ENCODE data around the gene ZNF132.
"Not testable (repeated sequence)": the region's sequence is repeated elsewhere in the genome, so short reads cannot be mapped to it uniquely, and the experiment has no call there.

Gene ZNF132

GRCh38 chr19:58470837-58471543, 31.0 kb upstream of the ZNF132 start:
- Histone ChIP-seq H3K79me1 (replicated peaks; ENCODE audit: low read length, poor library complexity, severe bottlenecking) (peaks cover 38% of the 10 kb centered on the region), H3K4me1 (ENCODE audit: control insufficient read depth, insufficient read depth, low read depth, low read length) (peaks cover 35% of the 10 kb centered on the region), H3K36me3 (ENCODE audit: control insufficient read depth in 1 of 2, insufficient read depth in 2 of 2, low read depth in 1 of 2, low read length in 2 of 2) (peaks cover 40 to 46% of the 10 kb centered on the region in 2 experiments)
- not testable (repeated sequence) for H4K8ac ChIP-seq (ENCODE audit: low read length); H4K91ac ChIP-seq (ENCODE audit: low read length); H3K4me3 ChIP-seq (ENCODE audit: insufficient read depth in 1 of 2, low read depth in 1 of 2, low read length in 2 of 2); H3K9me3 ChIP-seq (ENCODE audit: control insufficient read depth, low read length); H2BK12ac ChIP-seq (ENCODE audit: low read length in 2 of 2); H3K14ac ChIP-seq (ENCODE audit: low read length in 2 of 2); H3K18ac ChIP-seq (ENCODE audit: low read depth in 1 of 2, low read length in 2 of 2); H3K4me2 ChIP-seq (ENCODE audit: low read length, poor library complexity, severe bottlenecking); H2BK120ac ChIP-seq (ENCODE audit: low read depth, low read length); H3K27me3 ChIP-seq (ENCODE audit: control insufficient read depth in 1 of 2, insufficient read depth in 1 of 2, low read length in 2 of 2); H2AFZ ChIP-seq (ENCODE audit: low read depth, low read length); H2BK15ac ChIP-seq (ENCODE audit: low read depth, poor library complexity, severe bottlenecking); H3K4ac ChIP-seq (ENCODE audit: low read depth in 1 of 2, low read length in 2 of 2); H3K23ac ChIP-seq (ENCODE audit: low read length in 2 of 2); DNase-seq; H2BK5ac ChIP-seq (ENCODE audit: low read depth, low read length, poor library complexity, severe bottlenecking); H2AK5ac ChIP-seq (ENCODE audit: low read length, severe bottlenecking); H3K9ac ChIP-seq (ENCODE audit: low read length); H3K27ac ChIP-seq (ENCODE audit: low read length, poor library complexity, severe bottlenecking)
- 98% methylated on average over 17 of the region's 53 CpGs for WGBS

- Histone ChIP-seq H4K8ac (ENCODE audit: low read length) (no peak overlapping the region), H3K9ac (ENCODE audit: low read length) (no peak overlapping the region), H2BK5ac (ENCODE audit: low read depth, low read length, poor library complexity, severe bottlenecking) (no peak overlapping the region), H3K4me2 (ENCODE audit: low read length, poor library complexity, severe bottlenecking) (no peak overlapping the region), H3K23ac (ENCODE audit: low read length in 2 of 2) (no peak overlapping the region), H2BK120ac (ENCODE audit: low read depth, low read length) (no peak overlapping the region), H2BK12ac (ENCODE audit: low read length in 2 of 2) (no peak overlapping the region), H3K4me3 (ENCODE audit: insufficient read depth in 1 of 2, low read depth in 1 of 2, low read length in 2 of 2) (no peak overlapping the region), H3K18ac (ENCODE audit: low read depth in 1 of 2, low read length in 2 of 2) (no peak overlapping the region), H2AFZ (ENCODE audit: low read depth, low read length) (no peak overlapping the region), H3K4me1 (ENCODE audit: control insufficient read depth, insufficient read depth, low read depth, low read length) (peaks cover 26% of the 10 kb centered on the region), H2AK5ac (ENCODE audit: low read length, severe bottlenecking) (no peak overlapping the region), H3K36me3 (ENCODE audit: control insufficient read depth in 1 of 2, insufficient read depth in 2 of 2, low read depth in 1 of 2, low read length in 2 of 2) (peaks cover 40 to 46% of the 10 kb centered on the region in 2 experiments), H3K79me1 (replicated peaks; ENCODE audit: low read length, poor library complexity, severe bottlenecking) (peaks cover 38% of the 10 kb centered on the region), H3K4ac (ENCODE audit: low read depth in 1 of 2, low read length in 2 of 2) (no peak overlapping the region), H3K27me3 (ENCODE audit: control insufficient read depth in 1 of 2, insufficient read depth in 1 of 2, low read length in 2 of 2) (no peaks in the 10 kb centered on the region), H2BK15ac (ENCODE audit: low read depth, poor library complexity, severe bottlenecking) (no peak overlapping the region), H3K14ac (ENCODE audit: low read length in 2 of 2) (no peak overlapping the region), H3K9me3 (ENCODE audit: control insufficient read depth, low read length) (no peaks in the 10 kb centered on the region), H4K91ac (ENCODE audit: low read length) (no peak overlapping the region), H3K27ac (ENCODE audit: low read length, poor library complexity, severe bottlenecking) (no peak overlapping the region)
- no peak for DNase-seq
- 99% methylated on average over 12 of the region's 17 CpGs for WGBS
Observed at GRCh38 chr19:58469241-58470013, 29.5 kb upstream of the ZNF132 start.

- Histone ChIP-seq H3K23ac (ENCODE audit: low read length in 2 of 2) (peak overlapping the region in 1 of 2 experiments; percentile 9), H2BK5ac (ENCODE audit: low read depth, low read length, poor library complexity, severe bottlenecking) (no peak overlapping the region), H3K14ac (ENCODE audit: low read length in 2 of 2) (no peak overlapping the region), H2AFZ (ENCODE audit: low read depth, low read length) (no peak overlapping the region), H3K27me3 (ENCODE audit: control insufficient read depth in 1 of 2, insufficient read depth in 1 of 2, low read length in 2 of 2) (no peaks in the 10 kb centered on the region), H2BK15ac (ENCODE audit: low read depth, poor library complexity, severe bottlenecking) (no peak overlapping the region), H3K9ac (ENCODE audit: low read length) (peak overlapping the region; percentile 91), H2BK12ac (ENCODE audit: low read length in 2 of 2) (peak overlapping the region in 1 of 2 experiments; percentile 43), H2BK120ac (ENCODE audit: low read depth, low read length) (no peak overlapping the region), H4K8ac (ENCODE audit: low read length) (no peak overlapping the region), H3K4me2 (ENCODE audit: low read length, poor library complexity, severe bottlenecking) (no peak overlapping the region), H3K79me1 (replicated peaks; ENCODE audit: low read length, poor library complexity, severe bottlenecking) (peaks cover 33% of the 10 kb centered on the region), H3K36me3 (ENCODE audit: control insufficient read depth in 1 of 2, insufficient read depth in 2 of 2, low read depth in 1 of 2, low read length in 2 of 2) (peaks cover 36 to 42% of the 10 kb centered on the region in 2 experiments), H3K4me3 (ENCODE audit: insufficient read depth in 1 of 2, low read depth in 1 of 2, low read length in 2 of 2) (peak overlapping the region in 1 of 2 experiments; percentile 72), H3K4ac (ENCODE audit: low read depth in 1 of 2, low read length in 2 of 2) (no peak overlapping the region), H4K91ac (ENCODE audit: low read length) (no peak overlapping the region), H2AK5ac (ENCODE audit: low read length, severe bottlenecking) (no peak overlapping the region), H3K27ac (ENCODE audit: low read length, poor library complexity, severe bottlenecking) (no peak overlapping the region), H3K4me1 (ENCODE audit: control insufficient read depth, insufficient read depth, low read depth, low read length) (peaks cover 17% of the 10 kb centered on the region), H3K9me3 (ENCODE audit: control insufficient read depth, low read length) (no peaks in the 10 kb centered on the region), H3K18ac (ENCODE audit: low read depth in 1 of 2, low read length in 2 of 2) (no peak overlapping the region)
- 55% methylated on average over 5 of the region's 5 CpGs for WGBS
- DNase-seq, result peak; percentile 20
Observed at GRCh38 chr19:58468216-58468839, 28.4 kb upstream of the ZNF132 start.

Measured in mesenchymal stem cell (in vitro differentiated cells and primary cell).